NCI-H2227 treated with DMSO at 0.1 percent for 48 hours (cell line): ENCODE measurements around the gene KRTAP9-7.

Experiments used
- DNase-seq: peaks from one replicate; lab custom pipeline; 2025; lab: John Stamatoyannopoulos, UW

Gene KRTAP9-7

GRCh38 chr17:41271858-41272257, 3.6 kb upstream of the KRTAP9-7 start:
- no peak for DNase-seq

GRCh38 chr17:41278176-41278955, 2.9 kb downstream of the KRTAP9-7 start:
- no peak for DNase-seq

GRCh38 chr17:41284043-41284442, 8.5 kb downstream of the KRTAP9-7 start:
- no peak for DNase-seq

GRCh38 chr17:41284546-41284945, 9.0 kb downstream of the KRTAP9-7 start:
- no peak for DNase-seq

GRCh38 chr17:41287050-41287449, 11.6 kb downstream of the KRTAP9-7 start:
- DNase-seq = no peak

- DNase-seq = no peak
Measured at GRCh38 chr17:41294016-41294415, 18.5 kb downstream of the KRTAP9-7 start.

- DNase-seq = no peak
Measured at GRCh38 chr17:41296846-41297245, 21.3 kb downstream of the KRTAP9-7 start.

- no peak for DNase-seq
Measured at GRCh38 chr17:41298458-41299135, 23.1 kb downstream of the KRTAP9-7 start.

- no peak for DNase-seq
Measured at GRCh38 chr17:41301204-41301790, 25.8 kb downstream of the KRTAP9-7 start.

- DNase-seq = no peak
Measured at GRCh38 chr17:41301916-41302901, 26.7 kb downstream of the KRTAP9-7 start, which contains the start of gene KRTAP29-1. Gene KRTAP29-1 (minus strand): TSS chr17:41302851. CDS start chr17:41302851, 0 bp downstream.

GRCh38 chr17:41302981-41303380, 27.5 kb downstream of the KRTAP9-7 start:
- no peak for DNase-seq

GRCh38 chr17:41304091-41304490, 28.6 kb downstream of the KRTAP9-7 start:
- DNase-seq = no peak

- DNase-seq = no peak
Measured at GRCh38 chr17:41307647-41308046, 32.1 kb downstream of the KRTAP9-7 start.

- DNase-seq = no peak
Measured at GRCh38 chr17:41308251-41308917, 32.9 kb downstream of the KRTAP9-7 start.

- DNase-seq = no peak
Measured at GRCh38 chr17:41308918-41309359, 33.4 kb downstream of the KRTAP9-7 start, which contains the start of gene KRTAP16-1. Gene KRTAP16-1 (minus strand): TSS chr17:41309309. CDS start chr17:41309253, 56 bp downstream.

GRCh38 chr17:41311111-41311510, 35.6 kb downstream of the KRTAP9-7 start:
- DNase-seq = no peak

- DNase-seq = no peak
Measured at GRCh38 chr17:41315204-41315794, 39.8 kb downstream of the KRTAP9-7 start, which contains the start of gene KRTAP17-1. Gene KRTAP17-1 (minus strand): TSS chr17:41315710. CDS start chr17:41315650, 60 bp downstream.

- DNase-seq = no peak
Measured at GRCh38 chr17:41315814-41316445, 40.4 kb downstream of the KRTAP9-7 start.

GRCh38 chr17:41318231-41318630, 42.7 kb downstream of the KRTAP9-7 start:
- DNase-seq = no peak
